HCT116 (cell line): Measurements from ENCODE around the gene SBF2.

Experiments used
- EZH2 ChIP-seq: fragments of 200-600 bp; sonication (generic); IDR thresholded peaks from 2 replicates; pipeline ENCODE4 v1.6.1; 2017; ENCODE audit warnings: antibody characterized with exemption, mixed run types
- POLR2AphosphoS5 ChIP-seq: IDR thresholded peaks from 2 replicates; pipeline ENCODE4 v1.6.1; 2011; ENCODE audit warnings: mild to moderate bottlenecking, low read depth, low read length, moderate library complexity

- no peak for TF ChIP-seq EZH2
- no peak for TF ChIP-seq POLR2AphosphoS5
Measured at GRCh38 chr11:10311802-10312201, 17.8 kb upstream of the SBF2 start.
